Measurements from ENCODE around the gene HPDL.

DNA sequence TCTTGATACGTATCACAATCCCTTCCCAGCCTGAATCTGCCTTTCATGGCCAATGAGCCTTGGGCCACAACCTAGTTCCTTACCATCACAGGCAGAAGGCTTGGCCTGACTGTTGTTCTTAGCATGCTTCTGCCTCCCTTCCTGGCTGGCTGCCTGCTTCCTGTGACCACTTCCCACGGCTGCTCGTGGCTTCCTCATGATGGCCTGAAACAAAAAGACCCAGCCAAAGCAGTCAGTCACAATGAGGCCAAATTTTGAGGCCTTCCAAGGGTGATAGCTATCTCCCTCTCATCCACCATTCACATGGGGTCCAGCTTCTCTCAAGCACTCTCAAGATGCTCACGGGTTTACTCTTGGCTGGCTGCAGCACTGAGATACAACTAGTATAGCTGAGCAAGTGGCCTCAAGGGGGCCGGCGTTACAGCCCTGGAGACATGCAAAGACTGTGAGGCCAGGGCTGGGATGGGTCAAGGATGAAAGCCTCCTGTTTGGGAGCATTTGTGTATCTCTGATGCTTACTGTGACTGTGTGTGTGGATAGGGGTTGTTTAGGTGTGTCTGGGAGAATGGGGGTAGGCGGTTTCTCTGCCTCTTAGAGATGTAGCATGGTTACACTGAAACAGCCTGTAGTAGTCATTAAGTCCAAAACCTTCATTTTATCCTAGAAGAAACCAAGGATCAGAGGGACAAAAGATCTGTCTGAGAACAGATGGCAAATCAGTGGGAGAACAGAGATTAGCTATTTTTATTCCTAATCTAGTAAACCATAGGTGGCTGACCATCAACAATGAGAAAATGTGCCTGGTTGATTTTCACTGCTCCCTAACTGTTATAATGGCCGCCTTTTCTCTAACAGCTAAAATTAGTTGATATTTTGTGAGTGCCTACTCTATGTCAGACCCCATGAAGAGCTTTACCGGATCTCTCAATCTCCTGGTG is 7.9 kb downstream of the HPDL start:
- TF ChIP-seq, protein P1, sequence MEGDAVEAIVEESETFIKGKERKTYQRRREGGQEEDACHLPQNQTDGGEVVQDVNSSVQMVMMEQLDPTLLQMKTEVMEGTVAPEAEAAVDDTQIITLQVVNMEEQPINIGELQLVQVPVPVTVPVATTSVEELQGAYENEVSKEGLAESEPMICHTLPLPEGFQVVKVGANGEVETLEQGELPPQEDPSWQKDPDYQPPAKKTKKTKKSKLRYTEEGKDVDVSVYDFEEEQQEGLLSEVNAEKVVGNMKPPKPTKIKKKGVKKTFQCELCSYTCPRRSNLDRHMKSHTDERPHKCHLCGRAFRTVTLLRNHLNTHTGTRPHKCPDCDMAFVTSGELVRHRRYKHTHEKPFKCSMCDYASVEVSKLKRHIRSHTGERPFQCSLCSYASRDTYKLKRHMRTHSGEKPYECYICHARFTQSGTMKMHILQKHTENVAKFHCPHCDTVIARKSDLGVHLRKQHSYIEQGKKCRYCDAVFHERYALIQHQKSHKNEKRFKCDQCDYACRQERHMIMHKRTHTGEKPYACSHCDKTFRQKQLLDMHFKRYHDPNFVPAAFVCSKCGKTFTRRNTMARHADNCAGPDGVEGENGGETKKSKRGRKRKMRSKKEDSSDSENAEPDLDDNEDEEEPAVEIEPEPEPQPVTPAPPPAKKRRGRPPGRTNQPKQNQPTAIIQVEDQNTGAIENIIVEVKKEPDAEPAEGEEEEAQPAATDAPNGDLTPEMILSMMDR (IDR thresholded peaks at IDR 0.05), result peak; percentile 26
- no peak for TF ChIP-seq EZH2phosphoT487 (IDR thresholded peaks at IDR 0.05)

All from neural progenitor cell (in vitro differentiated cells).